K562 (cell line): ENCODE measurements around the gene ESCO1. TPM values are rescaled to one million over a fixed set of nuclear protein-coding genes. Genes with fewer than 3 reads are reported as not detected.

Experiments
- BACH1 ChIP-seq: fragments of 200-800 bp; sonication (Bioruptor generic); IDR thresholded peaks from 2 replicates; pipeline ENCODE4 v1.6.1; 2016; ENCODE audit warnings: missing genetic modification characterization, missing compliant biosample characterization
- BHLHE40 ChIP-seq: IDR thresholded peaks from 2 replicates; pipeline ENCODE4 v1.6.1; 2011; ENCODE audit warnings: low read length, improper control_type of control experiment
- ESRRA ChIP-seq: fragments of 450-650 bp; IDR thresholded peaks from 2 replicates; pipeline ENCODE4 v1.6.1; 2014; ENCODE audit warnings: low read depth, mild to moderate bottlenecking, moderate library complexity, borderline replicate concordance
- ETV5 ChIP-seq: sonication (generic); formaldehyde crosslinking; IDR thresholded peaks from 2 replicates; pipeline ENCODE4 v1.4.0; 2020; ENCODE audit warnings: low read depth, mild to moderate bottlenecking, missing genetic modification reagents
- FOXK2 ChIP-seq, 2 experiments: fragments of 450-650 bp; IDR thresholded peaks in 1 of 2; conservative IDR thresholded peaks in 1 of 2; 2 replicates each; pipeline ENCODE4 v1.6.1; 2016; ENCODE audit warnings: low read depth in 2 of 2, mild to moderate bottlenecking in 1 of 2
- GATAD2A ChIP-seq: fragments of 450-650 bp; IDR thresholded peaks from 2 replicates; pipeline ENCODE4 v1.6.1; 2017
- MAZ ChIP-seq, 2 experiments: fragments of 450-650 bp in 1 of 2; sonication (generic) in 1 of 2; formaldehyde crosslinking; IDR thresholded peaks in 1 of 2; conservative IDR thresholded peaks in 1 of 2; 2 replicates each; pipeline versions ENCODE4 v1.4.0 to v1.5.0; 2020; ENCODE audit warnings: mild to moderate bottlenecking in 1 of 2, missing genetic modification reagents in 1 of 2
- NFATC3 ChIP-seq: fragments of 450-650 bp; IDR thresholded peaks from 2 replicates; pipeline ENCODE4 v1.6.1; 2017; ENCODE audit warnings: mild to moderate bottlenecking
- NFIC ChIP-seq: fragments of 450-650 bp; IDR thresholded peaks from 2 replicates; pipeline ENCODE4 v1.6.1; 2017; ENCODE audit warnings: mild to moderate bottlenecking, inconsistent platforms
- NFXL1 ChIP-seq: fragments of 450-650 bp; formaldehyde crosslinking; IDR thresholded peaks from 2 replicates; pipeline ENCODE4 v1.4.0; 2021; ENCODE audit warnings: mild to moderate bottlenecking
- RBM34 ChIP-seq: fragments of 200-400 bp; formaldehyde crosslinking; IDR thresholded peaks from 2 replicates; pipeline ENCODE4 v1.6.1; 2018; ENCODE audit warnings: low read length, borderline replicate concordance; ENCODE audit not compliant: insufficient read depth
- TEAD4 ChIP-seq, 2 experiments: sonication (generic) in 1 of 2; formaldehyde crosslinking in 1 of 2; IDR thresholded peaks; 2 replicates each; pipeline versions ENCODE4 v1.6.1 to v1.8.0; 2012 to 2022; ENCODE audit warnings: borderline replicate concordance in 1 of 2, inconsistent platforms in 1 of 2, low read length in 1 of 2, mild to moderate bottlenecking in 1 of 2, missing genetic modification reagents in 1 of 2
- ZBED1 ChIP-seq: IDR thresholded peaks from 2 replicates; pipeline ENCODE4 v1.6.1; 2014
- ZNF197 ChIP-seq: fragments of 200-800 bp; sonication (Bioruptor generic); IDR thresholded peaks from 2 replicates; pipeline ENCODE4 v1.6.1; 2016; ENCODE audit warnings: low read depth, missing genetic modification characterization, missing compliant biosample characterization
- ZNF354B ChIP-seq: fragments of 250-450 bp; sonication (Bioruptor Pico); IDR thresholded peaks from 2 replicates; pipeline ENCODE4 v1.4.0; 2020
- ZNF384 ChIP-seq: IDR thresholded peaks from 2 replicates; pipeline ENCODE4 v1.6.1; 2012; ENCODE audit warnings: low read depth, low read length, improper control_type of control experiment
- polyA plus RNA-seq, 8 experiments: library from polyadenylated mRNA; depleted of rRNA in 4 of 8; stranded (reverse) in 5 of 8; unstranded in 3 of 8; fragments of >200 nt; fragmentation: Nextera tagmentation in 2 of 8; fragmentation: Illumina TruSeq in 1 of 8; extraction: Ambion mirVana in 2 of 8; extraction: Trizol in 1 of 8; gene quantifications; 2 replicates each; pipeline versions ENCODE4 v1.2.1 to v1.2.3, GENCODE V29; 2011 to 2014; ENCODE audit warnings: inconsistent platforms in 1 of 8, missing spikeins in 1 of 8
- total RNA-seq, 7 experiments: library from RNA; depleted of rRNA in 6 of 7; stranded (reverse); fragments of >200 nt in 6 of 7; fragmentation: Illumina TruSeq in 2 of 7; extraction: Trizol in 2 of 7; gene quantifications; 2 replicates each; pipeline versions ENCODE4 v1.2.1 to v1.2.3, GENCODE V29; 2011 to 2021; ENCODE audit warnings: low replicate concordance in 1 of 7
- TF ChIP-seq, protein P1 (sequence below): fragments of 200-400 bp; formaldehyde crosslinking; IDR thresholded peaks from 2 replicates; pipeline ENCODE4 v1.6.1; 2017; ENCODE audit warnings: mild to moderate bottlenecking, low read depth, low read length, moderate library complexity
- TF ChIP-seq, protein P2 (sequence below), 2 experiments: fragments of 250-450 bp in 1 of 2; fragments of 450-650 bp in 1 of 2; sonication (Bioruptor Pico) in 1 of 2; IDR thresholded peaks; 2 replicates each; pipeline versions ENCODE4 v1.6.1 to v1.8.0; 2016 to 2021; ENCODE audit warnings: mild to moderate bottlenecking in 2 of 2, moderate library complexity in 2 of 2, missing compliant biosample characterization in 1 of 2, missing genetic modification characterization in 1 of 2
- TF ChIP-seq, protein P3 (sequence below): fragments of 250-450 bp; sonication (Bioruptor Pico); IDR thresholded peaks from 2 replicates; pipeline ENCODE4 v1.5.0; 2020; ENCODE audit warnings: mild to moderate bottlenecking, borderline replicate concordance
- TF ChIP-seq, protein P4 (sequence below), 2 experiments: fragments of 450-650 bp in 1 of 2; sonication (generic) in 1 of 2; formaldehyde crosslinking in 1 of 2; IDR thresholded peaks in 1 of 2; conservative IDR thresholded peaks in 1 of 2; 2 replicates each; pipeline versions ENCODE4 v1.6.1 to v1.8.1; 2016 to 2023; ENCODE audit warnings: mild to moderate bottlenecking in 2 of 2, moderate library complexity in 2 of 2, inconsistent platforms in 1 of 2, missing genetic modification reagents in 1 of 2

ESCO1 gene
- total and polyA plus RNA-seq, 9 of the 15 experiments (the other 6 are each of a cell fraction or from before 2014, with no cell fraction given) = 15.0 to 31.3 (median 19.6) TPM

DNA sequence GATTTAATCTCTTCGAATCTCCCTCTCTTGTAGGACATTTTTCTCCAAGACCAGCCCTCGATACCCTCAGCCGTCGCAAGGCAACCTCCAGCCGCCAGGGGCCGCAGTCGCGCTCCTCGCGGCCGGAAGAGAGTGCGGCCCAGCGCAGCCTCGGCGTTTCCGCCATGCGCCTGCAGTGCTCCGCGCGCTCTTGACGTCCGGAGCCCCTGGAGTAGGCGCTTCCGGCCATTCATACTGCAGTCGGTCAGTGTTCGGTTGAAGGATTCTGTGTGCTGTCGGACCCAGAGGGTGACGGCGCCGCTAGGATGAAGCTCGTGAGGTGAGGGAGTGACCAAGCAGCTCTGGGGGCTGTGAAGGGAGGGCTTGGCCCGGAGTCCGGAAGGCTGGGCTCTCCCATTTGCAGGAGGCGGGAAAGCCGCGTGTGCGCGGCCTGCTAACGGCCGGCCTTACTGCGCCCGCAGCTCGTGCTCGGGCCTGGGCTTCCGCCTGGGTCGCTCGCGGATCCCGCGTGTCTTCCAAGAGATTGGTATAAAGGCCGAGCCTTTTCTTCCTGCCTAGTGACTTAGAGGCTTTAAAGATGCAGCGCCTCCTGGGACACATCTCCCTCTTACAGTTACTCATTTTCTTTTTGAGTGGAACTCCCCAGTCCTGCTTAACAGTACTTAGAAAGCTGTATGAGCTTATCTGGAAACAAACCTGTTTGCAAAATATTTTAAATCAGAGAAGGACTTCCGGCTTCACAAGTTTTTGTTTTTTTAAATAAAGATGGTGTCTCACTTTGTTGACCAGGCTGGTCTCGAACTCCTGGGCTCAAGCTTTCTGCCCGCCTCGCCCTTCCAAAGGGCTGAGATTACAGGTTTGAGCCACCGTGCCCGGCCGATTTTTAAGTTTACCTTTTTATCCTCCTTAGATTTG lies 11.9 kb upstream of the ESCO1 start, which contains the start of gene SNRPD1 (continued):
- TF ChIP-seq, protein P1, sequence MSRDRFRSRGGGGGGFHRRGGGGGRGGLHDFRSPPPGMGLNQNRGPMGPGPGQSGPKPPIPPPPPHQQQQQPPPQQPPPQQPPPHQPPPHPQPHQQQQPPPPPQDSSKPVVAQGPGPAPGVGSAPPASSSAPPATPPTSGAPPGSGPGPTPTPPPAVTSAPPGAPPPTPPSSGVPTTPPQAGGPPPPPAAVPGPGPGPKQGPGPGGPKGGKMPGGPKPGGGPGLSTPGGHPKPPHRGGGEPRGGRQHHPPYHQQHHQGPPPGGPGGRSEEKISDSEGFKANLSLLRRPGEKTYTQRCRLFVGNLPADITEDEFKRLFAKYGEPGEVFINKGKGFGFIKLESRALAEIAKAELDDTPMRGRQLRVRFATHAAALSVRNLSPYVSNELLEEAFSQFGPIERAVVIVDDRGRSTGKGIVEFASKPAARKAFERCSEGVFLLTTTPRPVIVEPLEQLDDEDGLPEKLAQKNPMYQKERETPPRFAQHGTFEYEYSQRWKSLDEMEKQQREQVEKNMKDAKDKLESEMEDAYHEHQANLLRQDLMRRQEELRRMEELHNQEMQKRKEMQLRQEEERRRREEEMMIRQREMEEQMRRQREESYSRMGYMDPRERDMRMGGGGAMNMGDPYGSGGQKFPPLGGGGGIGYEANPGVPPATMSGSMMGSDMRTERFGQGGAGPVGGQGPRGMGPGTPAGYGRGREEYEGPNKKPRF = no peak
- TF ChIP-seq, protein P2, sequence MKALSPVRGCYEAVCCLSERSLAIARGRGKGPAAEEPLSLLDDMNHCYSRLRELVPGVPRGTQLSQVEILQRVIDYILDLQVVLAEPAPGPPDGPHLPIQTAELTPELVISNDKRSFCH (CRISPR knock-in tag; IDR thresholded peaks at IDR 0.05) = no peak
- TF ChIP-seq, protein P2 (tag; IDR thresholded peaks at IDR 0.05) = peak; percentile 68
- TF ChIP-seq GATAD2A (no peak), FOXK2 (conservative IDR thresholded peaks at IDR 0.05 in 1 of 2, IDR thresholded peaks at IDR 0.05 in 1 of 2; ENCODE audit: low read depth in 2 of 2) (peak; percentile 57 to 71), BHLHE40 (peak; percentile 40), ZNF197 (no peak), NFXL1 (no peak), ZNF384 (no peak; the same call in none of the 2 replicates), NFATC3 (no peak), ESRRA (peak; percentile 70), RBM34 (no peak), BACH1 (tag) (no peak), TEAD4 (IDR thresholded peaks at IDR 0.05; ENCODE audit: low read length) (peak; percentile 22; the same call in 1 of the 2 replicates), TEAD4 (CRISPR knock-in tag; IDR thresholded peaks at IDR 0.05; ENCODE audit: borderline replicate concordance) (no peak), ZNF354B (CRISPR knock-in tag) (no peak), ZBED1 (peak; percentile 61; the same call in 1 of the 2 replicates), NFIC (peak; percentile 43; the same call in 1 of the 2 replicates), MAZ (CRISPR knock-in tag; conservative IDR thresholded peaks at IDR 0.05 in 1 of 2, IDR thresholded peaks at IDR 0.05 in 1 of 2) (peak; percentile 82 to 87), ETV5 (peak; percentile 98)
- TF ChIP-seq, protein P3, sequence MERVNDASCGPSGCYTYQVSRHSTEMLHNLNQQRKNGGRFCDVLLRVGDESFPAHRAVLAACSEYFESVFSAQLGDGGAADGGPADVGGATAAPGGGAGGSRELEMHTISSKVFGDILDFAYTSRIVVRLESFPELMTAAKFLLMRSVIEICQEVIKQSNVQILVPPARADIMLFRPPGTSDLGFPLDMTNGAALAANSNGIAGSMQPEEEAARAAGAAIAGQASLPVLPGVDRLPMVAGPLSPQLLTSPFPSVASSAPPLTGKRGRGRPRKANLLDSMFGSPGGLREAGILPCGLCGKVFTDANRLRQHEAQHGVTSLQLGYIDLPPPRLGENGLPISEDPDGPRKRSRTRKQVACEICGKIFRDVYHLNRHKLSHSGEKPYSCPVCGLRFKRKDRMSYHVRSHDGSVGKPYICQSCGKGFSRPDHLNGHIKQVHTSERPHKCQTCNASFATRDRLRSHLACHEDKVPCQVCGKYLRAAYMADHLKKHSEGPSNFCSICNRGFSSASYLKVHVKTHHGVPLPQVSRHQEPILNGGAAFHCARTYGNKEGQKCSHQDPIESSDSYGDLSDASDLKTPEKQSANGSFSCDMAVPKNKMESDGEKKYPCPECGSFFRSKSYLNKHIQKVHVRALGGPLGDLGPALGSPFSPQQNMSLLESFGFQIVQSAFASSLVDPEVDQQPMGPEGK (CRISPR knock-in tag) = no peak
- TF ChIP-seq, protein P4, sequence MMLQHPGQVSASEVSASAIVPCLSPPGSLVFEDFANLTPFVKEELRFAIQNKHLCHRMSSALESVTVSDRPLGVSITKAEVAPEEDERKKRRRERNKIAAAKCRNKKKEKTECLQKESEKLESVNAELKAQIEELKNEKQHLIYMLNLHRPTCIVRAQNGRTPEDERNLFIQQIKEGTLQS (IDR thresholded peaks at IDR 0.05) = no peak
- TF ChIP-seq, protein P4 (CRISPR knock-in tag; conservative IDR thresholded peaks at IDR 0.05) = no peak; the same call in 1 of the 2 replicates
